Body of pancreas (tissue), 4 donors: ENCODE data around the gene XRCC5. TPM values are rescaled to one million over a fixed set of nuclear protein-coding genes. Genes with fewer than 3 reads are reported as not detected.

Experiments
- ATAC-seq: fragments of 150-250 bp; one replicate; pipeline ENCODE4 v1.9.1; 2016
- DNase-seq, 4 donors: peaks; one replicate each; pipeline ENCODE4 v3.0.0-alpha.2; 2019
- H3K27ac ChIP-seq, 4 donors: fragments of 200-600 bp; sonication (generic); 1 replicate in 3 of 4; 2 replicates in 1 of 4; pipeline versions ENCODE4 v1.5.1 to v1.6.1; 2016 to 2019; ENCODE audit warnings: mild to moderate bottlenecking in 1 of 4, mixed read lengths in 1 of 4, moderate library complexity in 1 of 4
- H3K27me3 ChIP-seq, 2 donors: fragments of 200-600 bp; sonication (generic); one replicate each; pipeline ENCODE4 v1.6.0; 2016; ENCODE audit warnings: mild to moderate bottlenecking in 1 of 2
- H3K36me3 ChIP-seq, 2 donors: fragments of 200-600 bp; sonication (generic); replicated peaks in 1 of 2; 2 replicates each; pipeline ENCODE4 v1.5.1; 2016; ENCODE audit warnings: low read depth in 2 of 2; ENCODE audit not compliant: insufficient read depth in 1 of 2
- H3K4me1 ChIP-seq: fragments of 200-600 bp; sonication (generic); one replicate; pipeline ENCODE4 v1.6.0; 2016
- H3K4me3 ChIP-seq, 2 donors: fragments of 200-600 bp; sonication (generic); 1 replicate in 1 of 2; 2 replicates in 1 of 2; pipeline ENCODE4 v1.5.1; 2016 to 2019
- H3K9me3 ChIP-seq, 3 donors: fragments of 200-600 bp; sonication (generic); 1 replicate in 2 of 3; 2 replicates in 1 of 3; pipeline ENCODE4 v1.5.1; 2016
- POLR2A ChIP-seq, 3 donors: fragments of 450-650 bp; IDR thresholded peaks; one replicate each; pipeline ENCODE4 v1.6.1; 2016; ENCODE audit warnings: antibody characterized with exemption in 3 of 3, mild to moderate bottlenecking in 2 of 3
- WGBS, 2 donors: methylation state at CpG; one replicate each; pipeline ENCODE4 v1.1.5; 2017; 5-methylcytosine and 5-hydroxymethylcytosine counted together
- intact Hi-C: fragments of 100-400 bp; cut with DNase I; formaldehyde crosslinking; loops from one replicate; pipeline ENCODE4 v1.15.1; 2023
- total RNA-seq, 2 donors: library from RNA; depleted of rRNA; stranded (reverse); fragments of >200 nt; gene quantifications; one replicate each; pipeline ENCODE4 v1.1.0, GENCODE V29; 2016
- TF ChIP-seq, protein P1 (sequence below), 7 experiments: fragments of 450-650 bp in 4 of 7; fragments of 200-600 bp in 3 of 7; sonication (generic) in 3 of 7; IDR thresholded peaks; one replicate each; pipeline ENCODE4 v1.5.1; 2016 to 2019; ENCODE audit warnings: antibody characterized with exemption in 7 of 7

Gene XRCC5
- total RNA-seq, 2 donors from 2014 or later = 74.2 to 74.7 TPM

DNA sequence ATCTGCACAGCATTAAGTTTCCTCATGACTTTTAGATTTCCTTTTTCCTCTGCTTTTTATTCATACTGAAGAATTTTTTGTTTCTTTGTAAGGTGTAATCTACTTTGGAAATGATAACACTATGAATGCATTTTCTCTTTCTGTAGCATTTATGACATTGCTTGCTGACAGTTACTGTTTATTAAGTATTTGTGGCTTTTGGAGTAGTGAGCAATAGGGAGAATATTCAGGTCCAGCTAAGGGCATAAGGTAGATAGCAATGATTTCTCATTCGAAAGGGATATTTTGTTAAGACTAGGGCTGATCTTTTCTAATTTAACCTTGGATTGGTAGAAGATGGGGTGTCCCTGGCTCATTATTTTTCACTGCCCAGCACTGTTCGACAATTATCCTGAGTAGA lies 80.3 kb downstream of the XRCC5 start:
- ATAC-seq = no peak
- Histone ChIP-seq H3K27ac (no peak overlapping the region), H3K36me3 (peaks cover 0 to 13% of the 10 kb centered on the region in 2 donors), H3K9me3 (no peaks in the 10 kb centered on the region), H3K4me1 (peaks cover 20% of the 10 kb centered on the region), H3K4me3 (no peak overlapping the region), H3K27me3 (no peaks in the 10 kb centered on the region)
- DNase-seq = no peak
- no peak for TF ChIP-seq POLR2A (IDR thresholded peaks at IDR 0.05)
- TF ChIP-seq, protein P1, sequence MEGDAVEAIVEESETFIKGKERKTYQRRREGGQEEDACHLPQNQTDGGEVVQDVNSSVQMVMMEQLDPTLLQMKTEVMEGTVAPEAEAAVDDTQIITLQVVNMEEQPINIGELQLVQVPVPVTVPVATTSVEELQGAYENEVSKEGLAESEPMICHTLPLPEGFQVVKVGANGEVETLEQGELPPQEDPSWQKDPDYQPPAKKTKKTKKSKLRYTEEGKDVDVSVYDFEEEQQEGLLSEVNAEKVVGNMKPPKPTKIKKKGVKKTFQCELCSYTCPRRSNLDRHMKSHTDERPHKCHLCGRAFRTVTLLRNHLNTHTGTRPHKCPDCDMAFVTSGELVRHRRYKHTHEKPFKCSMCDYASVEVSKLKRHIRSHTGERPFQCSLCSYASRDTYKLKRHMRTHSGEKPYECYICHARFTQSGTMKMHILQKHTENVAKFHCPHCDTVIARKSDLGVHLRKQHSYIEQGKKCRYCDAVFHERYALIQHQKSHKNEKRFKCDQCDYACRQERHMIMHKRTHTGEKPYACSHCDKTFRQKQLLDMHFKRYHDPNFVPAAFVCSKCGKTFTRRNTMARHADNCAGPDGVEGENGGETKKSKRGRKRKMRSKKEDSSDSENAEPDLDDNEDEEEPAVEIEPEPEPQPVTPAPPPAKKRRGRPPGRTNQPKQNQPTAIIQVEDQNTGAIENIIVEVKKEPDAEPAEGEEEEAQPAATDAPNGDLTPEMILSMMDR (IDR thresholded peaks at IDR 0.05) = no peak
- 76 to 87% methylated on average over 2 of the region's 2 CpGs for WGBS, 2 donors
- intact Hi-C loops = no loop called here

DNA sequence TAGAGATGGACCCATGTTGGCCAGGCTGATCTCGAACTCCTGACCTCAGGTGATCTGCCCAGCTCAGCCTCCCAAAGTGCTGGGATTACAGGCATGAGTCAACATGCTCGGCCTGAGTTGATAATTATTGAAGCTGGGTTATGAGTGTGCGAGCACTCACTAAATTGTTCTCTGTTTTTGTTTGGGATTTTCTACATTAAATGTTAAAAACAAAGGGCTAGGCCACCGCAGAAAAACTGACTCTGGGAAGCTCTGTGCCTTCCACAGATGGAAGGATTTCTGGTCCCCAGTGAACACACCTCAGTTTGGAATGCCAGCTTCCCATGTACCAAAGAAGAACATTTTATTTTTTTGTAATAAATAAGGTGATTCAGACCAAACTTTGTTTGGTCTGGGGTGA lies 83.0 kb downstream of the XRCC5 start:
- TF ChIP-seq, protein P1 (IDR thresholded peaks at IDR 0.05) = no peak
- TF ChIP-seq POLR2A (IDR thresholded peaks at IDR 0.05) = no peak
- Histone ChIP-seq H3K27me3 (no peaks in the 10 kb centered on the region), H3K27ac (no peak overlapping the region), H3K4me1 (peaks cover 20% of the 10 kb centered on the region), H3K36me3 (peaks cover 0 to 16% of the 10 kb centered on the region in 2 donors), H3K9me3 (no peaks in the 10 kb centered on the region), H3K4me3 (no peak overlapping the region)
- intact Hi-C loops = no loop called here
- WGBS, 2 donors = 93 to 96% methylated on average over 4 of the region's 4 CpGs
- DNase-seq (no peak), ATAC-seq (no peak)

DNA sequence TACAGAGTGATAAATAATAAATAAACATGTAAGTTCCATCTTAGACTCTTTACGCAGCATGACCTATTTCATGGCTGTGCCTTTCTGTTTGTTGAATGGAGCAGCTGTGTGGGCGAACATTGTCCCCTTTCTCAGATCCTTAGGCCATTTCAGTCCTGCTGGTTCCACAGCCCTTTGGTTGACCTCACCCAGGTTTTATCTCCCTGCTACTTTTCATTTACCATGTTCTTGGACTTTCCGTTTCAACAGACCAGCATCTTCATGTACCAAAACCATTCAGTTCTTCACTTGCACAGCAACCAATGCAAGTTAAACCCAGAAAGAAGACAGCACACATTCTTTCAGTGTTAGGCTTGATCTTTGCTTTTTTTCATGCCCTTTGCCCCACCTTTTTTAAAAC lies 83.8 kb downstream of the XRCC5 start:
- ATAC-seq (no peak), DNase-seq (no peak)
- H3K36me3 ChIP-seq = peaks cover 0 to 21% of the 10 kb centered on the region in 2 donors
- WGBS, 2 donors = 96 to 97% methylated on average over 3 of the region's 3 CpGs
- no peak overlapping the region for H3K4me3 ChIP-seq
- no peak overlapping the region for H3K27ac ChIP-seq
- H3K4me1 ChIP-seq = peaks cover 16% of the 10 kb centered on the region
- intact Hi-C loops = no loop called here
- H3K9me3 ChIP-seq = no peaks in the 10 kb centered on the region
- TF ChIP-seq, protein P1 (IDR thresholded peaks at IDR 0.05) = no peak
- TF ChIP-seq POLR2A (IDR thresholded peaks at IDR 0.05) = no peak
- H3K27me3 ChIP-seq = no peaks in the 10 kb centered on the region

DNA sequence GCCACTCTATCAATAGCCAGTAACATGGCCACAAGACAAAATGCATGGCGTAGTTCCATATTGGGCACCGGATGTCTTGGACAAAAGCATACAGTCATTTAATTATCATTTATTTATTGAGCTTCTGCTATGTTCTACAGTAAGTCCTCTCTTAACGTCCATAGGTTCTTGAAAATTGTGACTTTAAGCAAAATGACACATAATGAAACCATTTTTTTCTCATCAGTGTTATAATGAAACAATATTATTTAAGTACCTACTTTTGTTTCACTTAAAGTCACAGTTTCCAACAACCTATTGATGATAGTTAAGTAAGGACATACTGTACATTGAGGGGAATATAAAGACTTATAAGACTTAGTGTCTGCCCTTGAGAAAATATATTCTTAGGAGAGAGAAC lies 84.9 kb downstream of the XRCC5 start:
- Histone ChIP-seq H3K4me1 (peaks cover 5% of the 10 kb centered on the region), H3K9me3 (no peaks in the 10 kb centered on the region), H3K4me3 (no peak overlapping the region), H3K27me3 (no peaks in the 10 kb centered on the region), H3K27ac (no peak overlapping the region), H3K36me3 (peaks cover 0 to 24% of the 10 kb centered on the region in 2 donors)
- intact Hi-C loops = no loop called here
- no peak for DNase-seq
- TF ChIP-seq, protein P1 (IDR thresholded peaks at IDR 0.05) = no peak
- no peak for TF ChIP-seq POLR2A (IDR thresholded peaks at IDR 0.05)
- ATAC-seq = no peak
- 93 to 94% methylated on average over 3 of the region's 3 CpGs for WGBS, 2 donors

DNA sequence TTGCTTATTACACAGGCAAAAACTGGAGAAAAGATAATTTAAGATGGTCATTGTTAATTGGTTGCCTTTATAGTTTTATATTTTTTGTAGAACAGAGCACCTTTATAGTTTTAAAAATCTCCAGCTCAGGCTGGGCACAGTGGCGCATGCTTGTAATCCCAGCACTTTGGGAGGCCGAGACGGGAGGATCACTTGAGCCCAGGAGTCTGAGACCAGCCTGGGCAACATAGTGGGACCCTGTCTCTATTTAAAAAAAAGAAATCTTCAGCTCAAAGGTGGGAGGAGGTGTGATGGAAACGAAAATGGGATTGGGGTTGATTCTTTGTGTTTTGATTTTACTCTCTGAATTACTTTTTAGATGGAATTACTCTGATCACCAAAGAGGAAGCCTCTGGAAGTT lies 85.4 kb downstream of the XRCC5 start:
- peaks cover 0 to 24% of the 10 kb centered on the region in 2 donors for H3K36me3 ChIP-seq

More for the DNA sequence above, 85.4 kb downstream of the XRCC5 start:
- no peak overlapping the region for H3K4me3 ChIP-seq
- TF ChIP-seq POLR2A (IDR thresholded peaks at IDR 0.05) = no peak
- TF ChIP-seq, protein P1 (IDR thresholded peaks at IDR 0.05) = no peak
- no peak overlapping the region for H3K27ac ChIP-seq
- H3K27me3 ChIP-seq = no peaks in the 10 kb centered on the region
- intact Hi-C loops = no loop called here
- 82 to 89% methylated on average over 4 of the region's 4 CpGs for WGBS, 2 donors
- ATAC-seq (no peak), DNase-seq (no peak)
- H3K9me3 ChIP-seq = no peaks in the 10 kb centered on the region
- no peaks in the 10 kb centered on the region for H3K4me1 ChIP-seq
